BLaER1 (cell line): ENCODE measurements around the gene PLCG2.

ENCODE experiments used
- H3K27ac ChIP-seq: shearing (Covaris generic); formaldehyde crosslinking; 2 replicates; pipeline ENCODE4 v1.8.1; 2022
- H3K27me3 ChIP-seq: shearing (Covaris generic); formaldehyde crosslinking; 2 replicates; pipeline ENCODE4 v1.8.1; 2022
- H3K36me3 ChIP-seq: shearing (Covaris generic); formaldehyde crosslinking; 2 replicates; pipeline ENCODE4 v1.8.1; 2022
- H3K4me1 ChIP-seq: shearing (Covaris generic); formaldehyde crosslinking; 2 replicates; pipeline ENCODE4 v1.8.1; 2022
- H3K4me2 ChIP-seq: shearing (Covaris generic); formaldehyde crosslinking; 2 replicates; pipeline ENCODE4 v1.8.1; 2022
- H3K4me3 ChIP-seq: shearing (Covaris generic); formaldehyde crosslinking; 2 replicates; pipeline ENCODE4 v1.8.1; 2022
- H3K9ac ChIP-seq: shearing (Covaris generic); formaldehyde crosslinking; 2 replicates; pipeline ENCODE4 v1.8.1; 2022
- H3K9me3 ChIP-seq: shearing (Covaris generic); formaldehyde crosslinking; 2 replicates; pipeline ENCODE4 v1.8.1; 2022
- H4K20me1 ChIP-seq: shearing (Covaris generic); formaldehyde crosslinking; 2 replicates; pipeline ENCODE4 v1.8.1; 2022
- Cebpa-rat ChIP-seq: shearing (Covaris generic); IDR thresholded peaks from 2 replicates; pipeline ENCODE4 v1.8.1; 2022

PLCG2 gene

DNA sequence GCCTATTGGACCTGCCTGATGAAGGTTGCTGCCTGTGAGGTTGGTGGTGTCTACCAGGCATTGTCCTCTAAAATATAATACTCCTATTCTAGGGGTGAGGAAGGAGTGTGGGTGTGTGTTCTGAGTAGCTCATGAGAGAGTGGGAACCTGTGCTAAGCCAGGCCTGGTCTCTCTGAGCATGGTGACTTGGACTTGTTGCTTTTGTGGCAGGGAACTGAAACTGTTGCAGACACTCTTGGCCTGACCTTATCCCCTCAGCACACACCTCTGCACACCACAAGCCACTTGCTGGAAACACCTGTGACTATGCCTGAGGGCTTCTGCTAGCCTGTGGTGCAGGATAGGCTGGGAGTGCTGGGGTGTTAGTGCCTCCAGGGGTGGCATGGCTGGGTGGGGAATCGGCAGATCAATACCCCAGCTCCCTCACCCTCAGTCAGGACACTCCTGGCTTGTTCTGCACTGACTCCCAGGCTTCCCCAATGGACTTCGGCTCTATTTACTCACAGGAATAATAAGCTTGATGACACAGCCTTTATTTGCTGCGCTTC lies 29.9 kb downstream of the PLCG2 start:
- peaks cover 7% of the 10 kb centered on the region for H3K36me3 ChIP-seq
- no peak for TF ChIP-seq Cebpa-rat
- no peaks in the 10 kb centered on the region for H3K27me3 ChIP-seq
- H3K4me2 ChIP-seq, result peak overlapping the region; percentile 59
- H3K27ac ChIP-seq, result peak overlapping the region; percentile 47
- no peaks in the 10 kb centered on the region for H4K20me1 ChIP-seq
- H3K4me1 ChIP-seq, result peaks cover 73% of the 10 kb centered on the region
- peaks cover 5% of the 10 kb centered on the region; the same call in 1 of the 2 replicates for H3K9me3 ChIP-seq
- peak overlapping the region; percentile 23; the same call in 1 of the 2 replicates for H3K9ac ChIP-seq
- no peak overlapping the region for H3K4me3 ChIP-seq

DNA sequence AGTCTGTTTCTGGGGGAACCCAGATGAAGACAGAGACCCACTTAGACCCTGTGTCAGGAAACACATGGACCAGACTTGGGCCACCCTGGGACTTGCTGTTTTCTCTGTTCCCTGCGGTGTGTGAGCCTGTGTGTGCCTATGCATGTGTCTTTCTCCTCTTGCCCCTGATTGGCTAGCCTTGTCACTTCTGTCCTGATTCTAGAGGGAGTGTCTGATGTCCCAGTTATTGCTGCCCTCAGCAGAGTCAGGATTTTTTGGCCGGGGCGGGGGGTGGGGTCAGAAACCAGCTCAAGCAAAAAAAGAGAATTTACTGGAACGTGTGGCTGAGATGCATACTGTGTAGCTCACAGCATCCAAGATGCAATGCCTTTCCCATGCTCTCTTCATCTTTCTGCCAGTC lies 30.5 kb downstream of the PLCG2 start:
- Histone ChIP-seq H3K27ac (peak overlapping the region; percentile 47), H3K9ac (no peak overlapping the region), H3K9me3 (peaks cover 4% of the 10 kb centered on the region; the same call in 1 of the 2 replicates), H3K4me1 (peaks cover 68% of the 10 kb centered on the region), H3K36me3 (peaks cover 7% of the 10 kb centered on the region), H3K27me3 (no peaks in the 10 kb centered on the region), H3K4me2 (peak overlapping the region; percentile 59), H3K4me3 (no peak overlapping the region), H4K20me1 (no peaks in the 10 kb centered on the region)
- TF ChIP-seq Cebpa-rat, result no peak

- Histone ChIP-seq H3K36me3 (peaks cover 7% of the 10 kb centered on the region), H3K4me3 (no peak overlapping the region), H3K4me2 (peak overlapping the region; percentile 59), H3K27me3 (no peaks in the 10 kb centered on the region), H3K9me3 (no peaks in the 10 kb centered on the region), H4K20me1 (no peaks in the 10 kb centered on the region), H3K4me1 (peaks cover 68% of the 10 kb centered on the region), H3K27ac (no peak overlapping the region), H3K9ac (no peak overlapping the region)
- no peak for TF ChIP-seq Cebpa-rat
Measured at GRCh38 chr16:81810361-81810760, 31.3 kb downstream of the PLCG2 start.

DNA sequence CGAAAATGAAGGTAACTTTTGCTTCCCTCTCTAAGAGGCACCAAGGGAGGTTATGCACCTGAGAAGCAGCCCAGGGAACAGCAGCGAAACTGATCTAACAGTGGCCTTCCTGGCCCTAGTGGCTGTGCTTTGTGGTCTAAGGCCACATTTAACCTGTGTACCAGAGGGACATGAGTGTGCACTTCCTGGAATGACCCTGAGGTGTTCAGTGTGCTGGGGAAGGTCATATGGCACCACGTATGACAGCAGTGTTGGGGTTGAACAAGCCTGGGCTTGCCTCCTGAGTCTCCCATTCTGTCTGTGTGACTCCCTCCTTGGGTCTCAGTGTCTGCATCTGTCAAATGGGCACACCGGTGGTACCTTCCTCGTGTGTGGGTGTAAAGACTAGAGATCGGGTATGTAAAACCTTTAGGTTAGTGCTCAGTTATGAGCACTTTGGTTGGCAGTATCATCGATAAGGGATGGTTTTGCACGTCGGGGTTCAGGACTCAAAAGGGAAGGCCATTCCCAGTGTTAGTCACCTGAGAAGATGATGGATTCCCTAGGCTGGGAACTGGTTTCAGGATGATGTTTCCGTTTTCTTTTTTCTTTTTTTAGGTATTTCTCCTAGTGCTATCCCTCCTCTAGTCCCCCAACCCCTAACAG lies 31.9 kb downstream of the PLCG2 start:
- Histone ChIP-seq H3K27ac (peak overlapping the region; percentile 47; the same call in 1 of the 2 replicates), H3K4me2 (peak overlapping the region; percentile 59), H3K9me3 (no peaks in the 10 kb centered on the region), H3K4me1 (peaks cover 68% of the 10 kb centered on the region), H4K20me1 (no peaks in the 10 kb centered on the region), H3K27me3 (no peaks in the 10 kb centered on the region), H3K4me3 (no peak overlapping the region), H3K36me3 (peaks cover 7% of the 10 kb centered on the region), H3K9ac (no peak overlapping the region)
- no peak for TF ChIP-seq Cebpa-rat

GRCh38 chr16:81813648-81814047 lies 34.6 kb downstream of the PLCG2 start:
- H3K27ac ChIP-seq, result peak overlapping the region; percentile 4; the same call in 1 of the 2 replicates
- H3K27me3 ChIP-seq, result no peaks in the 10 kb centered on the region
- no peak for TF ChIP-seq Cebpa-rat
- peaks cover 68% of the 10 kb centered on the region for H3K4me1 ChIP-seq
- H3K9ac ChIP-seq, result no peak overlapping the region
- no peaks in the 10 kb centered on the region for H3K36me3 ChIP-seq
- no peaks in the 10 kb centered on the region for H4K20me1 ChIP-seq
- no peak overlapping the region for H3K4me2 ChIP-seq
- H3K9me3 ChIP-seq, result no peaks in the 10 kb centered on the region
- no peak overlapping the region for H3K4me3 ChIP-seq

- Histone ChIP-seq H3K36me3 (no peaks in the 10 kb centered on the region), H3K4me3 (no peak overlapping the region), H3K4me2 (peak overlapping the region; percentile 30), H3K9ac (no peak overlapping the region), H4K20me1 (no peaks in the 10 kb centered on the region), H3K27me3 (no peaks in the 10 kb centered on the region), H3K27ac (peak overlapping the region; percentile 63; the same call in 1 of the 2 replicates), H3K4me1 (peaks cover 68% of the 10 kb centered on the region), H3K9me3 (no peaks in the 10 kb centered on the region)
- TF ChIP-seq Cebpa-rat, result no peak
Measured at GRCh38 chr16:81814751-81815428, 35.8 kb downstream of the PLCG2 start.

- H3K4me3 ChIP-seq, result no peak overlapping the region
- no peaks in the 10 kb centered on the region for H4K20me1 ChIP-seq
- no peaks in the 10 kb centered on the region for H3K27me3 ChIP-seq
- peaks cover 68% of the 10 kb centered on the region for H3K4me1 ChIP-seq
- no peak overlapping the region for H3K9ac ChIP-seq
- no peaks in the 10 kb centered on the region for H3K9me3 ChIP-seq
- peak overlapping the region; percentile 30 for H3K4me2 ChIP-seq
- TF ChIP-seq Cebpa-rat, result no peak
- no peaks in the 10 kb centered on the region for H3K36me3 ChIP-seq
- H3K27ac ChIP-seq, result peak overlapping the region; percentile 63; the same call in 1 of the 2 replicates
Measured at GRCh38 chr16:81815429-81815766, 36.3 kb downstream of the PLCG2 start.

GRCh38 chr16:81816351-81816750 lies 37.3 kb downstream of the PLCG2 start:
- Histone ChIP-seq H3K4me3 (no peak overlapping the region), H3K9me3 (no peaks in the 10 kb centered on the region), H3K36me3 (no peaks in the 10 kb centered on the region), H3K9ac (peak overlapping the region; percentile 1; the same call in 1 of the 2 replicates), H3K27me3 (no peaks in the 10 kb centered on the region), H3K4me2 (peak overlapping the region; percentile 90), H3K4me1 (peaks cover 68% of the 10 kb centered on the region), H4K20me1 (no peaks in the 10 kb centered on the region), H3K27ac (peak overlapping the region; percentile 59; the same call in 1 of the 2 replicates)
- no peak for TF ChIP-seq Cebpa-rat

DNA sequence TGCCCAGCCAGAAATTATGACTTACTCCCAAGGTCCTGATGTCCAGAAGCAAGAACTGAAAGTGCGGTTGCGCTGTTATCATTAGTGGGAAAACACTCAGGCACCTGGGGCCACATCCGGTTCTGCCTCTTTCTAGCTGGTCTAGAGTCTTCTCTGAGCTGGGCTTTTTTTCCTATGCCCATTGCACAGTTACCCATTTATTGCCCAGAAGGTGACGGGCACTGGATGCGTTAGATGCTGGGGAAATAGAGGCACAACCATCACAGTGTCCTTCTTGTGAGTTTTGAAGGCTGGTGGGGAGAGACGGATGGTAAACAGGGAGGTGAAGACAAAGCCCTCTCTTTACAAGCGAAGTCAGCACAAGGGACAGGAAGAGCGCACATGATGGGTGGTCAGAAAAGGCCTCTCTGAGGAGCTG lies 37.7 kb downstream of the PLCG2 start:
- Histone ChIP-seq H3K4me1 (peaks cover 73% of the 10 kb centered on the region), H4K20me1 (no peaks in the 10 kb centered on the region), H3K9me3 (no peaks in the 10 kb centered on the region), H3K4me2 (peak overlapping the region; percentile 90), H3K27me3 (no peaks in the 10 kb centered on the region), H3K36me3 (no peaks in the 10 kb centered on the region), H3K4me3 (no peak overlapping the region), H3K9ac (peak overlapping the region; percentile 1; the same call in 1 of the 2 replicates), H3K27ac (peak overlapping the region; percentile 59; the same call in 1 of the 2 replicates)
- no peak for TF ChIP-seq Cebpa-rat

DNA sequence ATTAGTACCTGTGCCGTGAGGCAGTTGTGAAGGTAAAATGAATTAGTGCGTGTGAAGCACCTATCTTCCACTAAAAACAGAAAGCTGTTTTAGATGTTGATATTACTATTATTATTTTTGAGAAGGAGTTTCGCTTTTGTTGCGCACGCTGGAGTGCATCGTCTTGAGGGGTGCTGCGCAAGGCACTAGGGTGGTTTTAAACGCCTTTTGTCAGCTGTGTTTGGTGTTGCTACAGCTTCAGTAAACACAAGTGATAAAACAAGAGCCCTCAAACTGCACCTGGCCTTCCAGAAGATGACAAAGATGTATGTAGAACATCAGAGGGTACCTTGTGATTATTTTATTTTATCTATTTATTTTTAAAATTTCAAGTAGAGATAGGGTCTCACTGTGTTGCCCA lies 38.2 kb downstream of the PLCG2 start:
- Histone ChIP-seq H3K27ac (peak overlapping the region; percentile 59), H3K9ac (no peak overlapping the region), H3K4me2 (peak overlapping the region; percentile 90), H3K4me3 (no peak overlapping the region), H4K20me1 (no peaks in the 10 kb centered on the region), H3K9me3 (no peaks in the 10 kb centered on the region), H3K4me1 (peaks cover 78% of the 10 kb centered on the region), H3K27me3 (no peaks in the 10 kb centered on the region), H3K36me3 (no peaks in the 10 kb centered on the region)
- no peak for TF ChIP-seq Cebpa-rat
